OCI-LY1 (cell line): Measurements from ENCODE around the gene XCR1.

ENCODE experiments used
- CTCF ChIP-seq: fragments of 200-600 bp; sonication (generic), shearing (Covaris generic); IDR thresholded peaks from 2 replicates; pipeline ENCODE4 v1.5.1; 2017; ENCODE audit warnings: mild to moderate bottlenecking, antibody characterized with exemption, low read length, moderate library complexity, mixed read lengths
- EZH2 ChIP-seq: fragments of 200-600 bp; sonication (generic), shearing (Covaris generic); IDR thresholded peaks from 2 replicates; pipeline ENCODE4 v1.8.0; 2017; ENCODE audit warnings: borderline replicate concordance, mixed run types, mild to moderate bottlenecking, antibody characterized with exemption, low read length, moderate library complexity, mixed read lengths

GRCh38 chr3:46006238-46007032 is 20.8 kb downstream of the XCR1 start:
- TF ChIP-seq CTCF (no peak), EZH2 (no peak)
